Endothelial cell of hepatic sinusoid (primary cell): ENCODE measurements around the gene DOCK10.

Source experiments
- in situ Hi-C: cut with HindIII; loops from 2 replicates; pipeline ENCODE4 v1.10.0; 2017; ENCODE audit warnings: low sequenced_read_pairs

DOCK10 gene

GRCh38 chr2:225013425-225014365, 28.6 kb downstream of the DOCK10 start:
- in situ Hi-C loops = no loop called here

- in situ Hi-C loops = no loop called here
These were observed 30.7 kb downstream of the DOCK10 start for GRCh38 chr2:225011585-225011984.

- in situ Hi-C loops = no loop called here
These were observed 31.5 kb downstream of the DOCK10 start for GRCh38 chr2:225010804-225011203.

GRCh38 chr2:225009768-225010167, 32.5 kb downstream of the DOCK10 start:
- in situ Hi-C loops = no loop called here

- in situ Hi-C loops = no loop called here
These were observed 33.3 kb downstream of the DOCK10 start for GRCh38 chr2:225008935-225009334.

GRCh38 chr2:225008179-225008856, 34.0 kb downstream of the DOCK10 start:
- in situ Hi-C loops = no loop called here

- in situ Hi-C loops = no loop called here
These were observed 35.5 kb downstream of the DOCK10 start for GRCh38 chr2:225006730-225007129.

- in situ Hi-C loops = no loop called here
These were observed 37.7 kb downstream of the DOCK10 start for GRCh38 chr2:225004597-225004996.

- in situ Hi-C loops = no loop called here
These were observed 39.6 kb downstream of the DOCK10 start for GRCh38 chr2:225002656-225003045.

GRCh38 chr2:225002039-225002655, 40.1 kb downstream of the DOCK10 start:
- in situ Hi-C loops = no loop called here

- in situ Hi-C loops = no loop called here
These were observed 42.5 kb downstream of the DOCK10 start for GRCh38 chr2:224999754-225000153.

GRCh38 chr2:224999321-224999720, 42.9 kb downstream of the DOCK10 start:
- in situ Hi-C loops = no loop called here

GRCh38 chr2:224997802-224998201, 44.5 kb downstream of the DOCK10 start:
- in situ Hi-C loops = no loop called here

GRCh38 chr2:224995419-224995818, 46.8 kb downstream of the DOCK10 start:
- in situ Hi-C loops = no loop called here

- in situ Hi-C loops = loop anchor here (5.0 kb wide), 2 partner anchors 87 to 222 kb away; no protein-coding TSS in a partner anchor
These were observed 47.9 kb downstream of the DOCK10 start for GRCh38 chr2:224994242-224994823.

GRCh38 chr2:224990710-224991109, 51.6 kb downstream of the DOCK10 start:
- in situ Hi-C loops = loop anchor here (5.0 kb wide), 2 partner anchors 83 to 218 kb away; no protein-coding TSS in a partner anchor

GRCh38 chr2:224987733-224988132, 54.5 kb downstream of the DOCK10 start:
- in situ Hi-C loops = no loop called here

- in situ Hi-C loops = no loop called here
These were observed 55.8 kb downstream of the DOCK10 start for GRCh38 chr2:224986477-224986876.

- in situ Hi-C loops = no loop called here
These were observed 57.6 kb downstream of the DOCK10 start for GRCh38 chr2:224984637-224985036.

- in situ Hi-C loops = no loop called here
These were observed 58.3 kb downstream of the DOCK10 start for GRCh38 chr2:224983712-224984554.
